ENCODE data around the gene KREMEN1. TPM values are rescaled to one million over a fixed set of nuclear protein-coding genes. Genes with fewer than 3 reads are reported as not detected.

The KREMEN1 gene
- total and polyA plus RNA-seq, 4 donors, result 8.8 to 27.5 (median 20.1) TPM

GRCh38 chr22:29113319-29113718, 40.5 kb downstream of the KREMEN1 start:
- Histone ChIP-seq H3K9me3 (ENCODE audit: control insufficient read depth in 4 of 4, insufficient read depth in 3 of 4, low read length in 3 of 4) (no peaks in the 10 kb centered on the region), H3K27ac (ENCODE audit: low read depth in 1 of 2, low read length in 1 of 2) (no peak overlapping the region), H3K36me3 (ENCODE audit: control insufficient read depth in 4 of 4, insufficient read depth in 4 of 4, low read length in 4 of 4) (peaks cover 0 to 10% (median 3%) of the 10 kb centered on the region in 4 donors), H3K4me3 (no peak overlapping the region), H3K27me3 (ENCODE audit: control insufficient read depth in 3 of 3, insufficient read depth in 3 of 3, low read length in 2 of 3) (no peaks in the 10 kb centered on the region), H3K4me1 (ENCODE audit: control insufficient read depth in 5 of 5, insufficient read depth in 5 of 5, low read length in 5 of 5) (peaks cover 0 to 35% (median 6%) of the 10 kb centered on the region in 5 donors), H3K9ac (ENCODE audit: insufficient read depth in 1 of 2, low read length in 2 of 2) (peak overlapping the region in 1 of 2 donors; percentile 65)
- TF ChIP-seq CTCF (IDR thresholded peaks at IDR 0.05; ENCODE audit: control extremely low read depth, extremely low read depth), result no peak
- ATAC-seq (ENCODE audit: insufficient read depth, low FRiP score) (no peak), DNase-seq (peak in 2 of 3 donors; percentile 40 to 50)
- WGBS, 2 donors, result 82 to 92% methylated on average over 4 of the region's 4 CpGs

DNA sequence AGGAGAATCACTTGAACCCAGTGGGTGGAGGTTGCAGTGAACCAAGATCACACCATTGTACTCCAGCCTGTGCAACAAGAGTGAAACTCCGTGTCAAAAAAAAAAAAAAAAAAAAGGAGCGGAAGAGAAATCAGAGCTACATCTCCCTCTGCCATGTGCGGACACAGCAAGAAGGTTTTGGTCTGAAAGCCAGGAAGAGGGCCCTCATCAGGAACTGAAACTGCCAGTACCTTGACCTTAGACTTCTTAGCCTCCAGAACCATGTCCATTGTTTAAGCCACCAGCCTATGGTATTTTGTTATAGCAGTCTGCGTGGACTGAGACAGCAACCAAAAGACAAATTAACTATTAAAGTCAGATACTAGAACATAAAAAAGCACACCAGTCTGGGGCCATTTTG, 41.6 kb downstream of the KREMEN1 start:
- Histone ChIP-seq H3K27ac (ENCODE audit: low read depth in 1 of 2, low read length in 1 of 2) (no peak overlapping the region), H3K4me1 (ENCODE audit: control insufficient read depth in 5 of 5, insufficient read depth in 5 of 5, low read length in 5 of 5) (peaks cover 0 to 35% (median 6%) of the 10 kb centered on the region in 5 donors), H3K4me3 (no peak overlapping the region), H3K9ac (ENCODE audit: insufficient read depth in 1 of 2, low read length in 2 of 2) (no peak overlapping the region), H3K9me3 (ENCODE audit: control insufficient read depth in 4 of 4, insufficient read depth in 3 of 4, low read length in 3 of 4) (no peaks in the 10 kb centered on the region), H3K36me3 (ENCODE audit: control insufficient read depth in 4 of 4, insufficient read depth in 4 of 4, low read length in 4 of 4) (peaks cover 0 to 12% (median 3%) of the 10 kb centered on the region in 4 donors), H3K27me3 (ENCODE audit: control insufficient read depth in 3 of 3, insufficient read depth in 3 of 3, low read length in 2 of 3) (no peaks in the 10 kb centered on the region)
- 64 to 92% methylated on average over 3 to 4 of the region's 4 CpGs for WGBS, 2 donors
- no peak for TF ChIP-seq CTCF (IDR thresholded peaks at IDR 0.05; ENCODE audit: control extremely low read depth, extremely low read depth)
- ATAC-seq (ENCODE audit: insufficient read depth, low FRiP score) (no peak), DNase-seq (no peak)

DNA sequence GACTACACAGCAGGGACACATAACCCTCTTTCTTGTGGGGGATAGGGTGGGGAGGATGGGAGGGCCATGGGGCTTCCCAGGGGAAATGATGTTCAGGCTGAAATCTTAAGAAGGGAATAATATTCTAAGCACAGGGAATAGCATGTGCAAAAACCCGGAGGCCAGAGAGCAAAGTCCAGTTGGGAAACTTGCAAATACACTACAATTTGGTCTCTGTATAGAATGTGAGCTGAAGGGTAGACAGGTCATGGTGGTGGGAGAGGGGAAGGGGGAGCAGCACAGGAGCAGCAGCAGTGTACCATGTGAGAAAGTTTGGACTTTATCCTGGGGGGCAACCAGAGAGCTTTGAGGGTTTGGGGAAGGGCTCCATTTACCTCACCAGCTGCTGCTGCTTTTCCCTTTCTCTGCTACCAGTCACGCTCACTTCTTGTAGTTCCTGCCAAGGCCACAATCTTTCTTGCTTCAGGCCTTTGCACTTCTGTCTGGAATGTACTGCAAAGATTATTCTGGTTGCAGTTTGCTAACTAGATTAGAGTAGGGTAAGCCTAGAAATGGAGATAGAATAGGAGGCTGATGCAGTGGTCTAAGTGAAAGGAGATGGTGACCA, 43.0 kb downstream of the KREMEN1 start:
- DNase-seq, result peak in 2 of 3 donors; percentile 50 to 56
- H3K36me3 ChIP-seq (ENCODE audit: control insufficient read depth in 4 of 4, insufficient read depth in 4 of 4, low read length in 4 of 4), result peaks cover 0 to 10% (median 3%) of the 10 kb centered on the region in 4 donors
- peaks cover 0 to 4% (median 0%) of the 10 kb centered on the region in 4 donors for H3K9me3 ChIP-seq (ENCODE audit: control insufficient read depth in 4 of 4, insufficient read depth in 3 of 4, low read length in 3 of 4)
- no peak overlapping the region for H3K4me3 ChIP-seq
- WGBS, 2 donors, result 85 to 91% methylated on average over 2 of the region's 2 CpGs
- H3K27ac ChIP-seq (ENCODE audit: low read depth in 1 of 2, low read length in 1 of 2), result peak overlapping the region in 1 of 2 donors; percentile 6
- no peaks in the 10 kb centered on the region for H3K27me3 ChIP-seq (ENCODE audit: control insufficient read depth in 3 of 3, insufficient read depth in 3 of 3, low read length in 2 of 3)
- peaks cover 0 to 29% (median 6%) of the 10 kb centered on the region in 5 donors for H3K4me1 ChIP-seq (ENCODE audit: control insufficient read depth in 5 of 5, insufficient read depth in 5 of 5, low read length in 5 of 5)
- no peak overlapping the region for H3K9ac ChIP-seq (ENCODE audit: insufficient read depth in 1 of 2, low read length in 2 of 2)
- no peak for ATAC-seq (ENCODE audit: insufficient read depth, low FRiP score)
- TF ChIP-seq CTCF (IDR thresholded peaks at IDR 0.05; ENCODE audit: control extremely low read depth, extremely low read depth), result no peak

Data from lung (tissue), 12 donors.